Forelimb muscle (tissue), 1 donor: ENCODE results near the gene ESRRB. TPM values are rescaled to one million over a fixed set of nuclear protein-coding genes. Genes with fewer than 3 reads are reported as not detected.

Experiments
- DNase-seq: peaks from one replicate; pipeline ENCODE4 v3.0.0-alpha.2; 2013; ENCODE audit warnings: low read depth
- polyA plus RNA-seq: library from polyadenylated mRNA; unstranded; fragments of 120-200 nt; gene quantifications from one replicate; pipeline ENCODE4 v1.2.1, GENCODE V29; 2013; ENCODE audit not compliant: insufficient read length

ESRRB gene
- polyA plus RNA-seq, 1 donor, result 3.9 TPM

DNA sequence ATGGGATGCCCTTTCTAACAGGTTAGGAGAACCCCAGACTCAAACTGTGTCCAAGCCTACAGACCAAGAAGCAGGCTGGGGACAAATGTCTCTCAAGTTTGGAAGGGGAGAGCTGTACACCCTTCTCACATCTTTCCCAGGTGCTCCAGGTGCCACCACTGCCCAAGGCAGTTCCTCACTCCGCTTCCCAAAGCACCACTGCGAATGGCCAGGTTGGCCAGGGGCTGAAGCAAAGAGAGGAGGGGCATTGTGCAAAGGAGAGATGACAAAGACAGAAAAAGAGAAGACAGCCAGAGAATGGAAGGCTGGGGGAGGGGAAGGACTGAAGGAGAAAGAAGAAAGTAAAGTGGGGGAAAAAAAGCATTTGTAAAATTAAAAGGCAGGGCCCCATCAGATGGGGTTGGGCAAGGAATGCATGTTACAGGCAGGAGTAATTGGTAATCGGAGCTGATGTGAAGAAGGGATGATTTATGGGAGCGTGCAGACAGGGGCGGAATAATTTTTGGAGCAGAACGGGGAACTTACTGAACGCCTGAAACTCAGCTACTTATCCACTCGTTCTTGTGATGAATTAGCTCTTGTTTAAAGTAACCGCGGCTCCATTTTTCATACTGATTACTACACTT, 165.8 kb downstream of the ESRRB start:
- DNase-seq, result no peak

DNA sequence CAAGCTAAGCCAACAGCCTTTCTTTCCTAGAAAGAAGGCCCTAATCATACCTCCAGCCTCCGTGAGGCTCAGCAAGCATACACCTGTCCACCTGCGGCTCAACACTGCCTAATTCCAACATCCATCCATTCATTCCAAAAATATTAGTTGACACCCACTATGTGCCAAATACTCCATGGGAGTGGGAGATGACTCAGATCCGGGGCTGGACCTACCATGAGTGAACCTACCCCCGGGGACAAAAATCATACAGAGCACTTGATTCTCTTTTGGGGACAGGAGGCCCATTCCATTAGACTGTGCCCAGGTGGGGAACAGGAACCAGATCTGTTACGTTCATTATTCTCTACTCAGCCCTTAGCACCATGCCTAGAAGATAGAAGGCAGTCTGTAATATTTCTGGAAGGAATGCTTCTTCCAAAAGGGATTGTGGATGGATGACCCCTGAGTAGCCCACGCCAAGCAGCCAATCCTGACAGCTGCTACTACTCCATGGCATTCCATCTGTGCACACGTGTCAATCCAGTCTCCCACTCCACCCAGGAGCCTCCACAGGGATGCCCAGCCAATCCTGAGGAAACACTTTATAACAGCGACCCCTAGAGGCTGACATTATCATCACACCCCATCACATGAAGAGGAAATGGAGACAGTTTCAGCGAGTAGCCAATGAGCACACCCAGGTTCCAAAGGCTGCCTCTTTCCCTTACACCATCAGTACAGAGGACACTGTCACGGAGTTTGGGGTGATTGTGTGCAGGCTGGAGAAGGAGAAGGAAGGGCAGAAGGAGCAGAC, 170.7 kb downstream of the ESRRB start:
- no peak for DNase-seq

DNA sequence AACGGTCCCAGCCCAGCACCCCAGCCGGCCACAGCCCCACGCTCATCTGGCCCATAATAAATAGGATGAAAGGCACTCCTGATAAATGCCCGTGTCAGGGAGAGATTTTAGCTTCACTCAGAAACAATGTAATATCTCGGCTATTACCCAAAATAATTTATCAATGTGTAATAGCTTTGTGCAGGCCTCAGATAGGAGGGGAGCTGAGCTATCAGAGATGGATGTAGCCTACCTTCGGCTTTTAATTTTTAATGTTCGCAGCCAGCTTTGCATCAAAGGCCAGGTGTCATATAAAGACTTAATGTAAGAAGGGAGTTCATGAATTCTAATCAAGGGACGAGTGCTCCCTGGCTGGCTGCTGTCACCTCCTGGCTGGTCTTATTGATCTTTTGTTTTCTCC, 171.9 kb downstream of the ESRRB start:
- DNase-seq, result no peak

DNA sequence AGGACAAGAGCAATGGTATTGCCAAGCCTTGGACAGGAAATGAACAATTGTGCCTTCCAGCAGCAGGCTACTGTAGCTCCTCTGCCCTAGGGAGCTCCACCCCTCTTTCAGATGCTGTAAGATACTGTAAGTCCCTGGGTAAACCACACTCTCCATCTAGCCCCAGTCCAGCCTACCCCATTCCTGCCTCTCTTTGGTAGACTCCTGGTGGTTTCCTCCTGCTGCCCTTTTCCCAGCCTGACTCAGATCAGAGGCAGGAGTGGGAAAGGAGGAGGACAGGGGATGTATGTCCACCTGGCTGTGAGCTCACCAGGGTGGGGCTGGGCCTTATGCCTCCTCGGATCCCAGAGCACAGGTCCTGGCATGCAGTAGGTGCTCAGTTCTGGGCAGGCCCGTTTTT, 174.6 kb downstream of the ESRRB start:
- no peak for DNase-seq

DNA sequence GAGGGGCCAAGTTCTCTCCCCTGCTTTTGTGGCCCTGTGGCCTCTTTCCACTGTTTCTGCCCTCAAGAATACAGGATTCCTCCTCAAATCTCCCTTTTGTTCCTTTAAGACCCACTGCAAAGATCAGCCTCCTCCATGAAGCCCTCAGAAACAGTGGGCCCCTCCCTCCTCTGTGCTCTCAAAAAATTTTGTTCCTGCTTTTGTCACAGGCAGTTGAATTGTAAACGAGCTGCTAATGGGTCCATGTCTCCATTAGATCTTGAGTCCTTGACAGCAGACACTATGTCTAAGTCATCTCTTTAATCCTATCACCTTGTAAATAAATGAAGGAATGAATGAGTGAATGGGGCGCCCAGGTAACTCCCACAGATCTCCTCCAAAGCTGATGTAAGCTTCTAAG, 175.2 kb downstream of the ESRRB start:
- DNase-seq, result no peak

Other genes starting within 250 kb of the ESRRB start
- 20.8 TPM for gene GPATCH2L, start 224.2 kb upstream of the ESRRB start, polyA plus RNA-seq